ENCODE measurements around the gene COL3A1.

The COL3A1 gene

DNA sequence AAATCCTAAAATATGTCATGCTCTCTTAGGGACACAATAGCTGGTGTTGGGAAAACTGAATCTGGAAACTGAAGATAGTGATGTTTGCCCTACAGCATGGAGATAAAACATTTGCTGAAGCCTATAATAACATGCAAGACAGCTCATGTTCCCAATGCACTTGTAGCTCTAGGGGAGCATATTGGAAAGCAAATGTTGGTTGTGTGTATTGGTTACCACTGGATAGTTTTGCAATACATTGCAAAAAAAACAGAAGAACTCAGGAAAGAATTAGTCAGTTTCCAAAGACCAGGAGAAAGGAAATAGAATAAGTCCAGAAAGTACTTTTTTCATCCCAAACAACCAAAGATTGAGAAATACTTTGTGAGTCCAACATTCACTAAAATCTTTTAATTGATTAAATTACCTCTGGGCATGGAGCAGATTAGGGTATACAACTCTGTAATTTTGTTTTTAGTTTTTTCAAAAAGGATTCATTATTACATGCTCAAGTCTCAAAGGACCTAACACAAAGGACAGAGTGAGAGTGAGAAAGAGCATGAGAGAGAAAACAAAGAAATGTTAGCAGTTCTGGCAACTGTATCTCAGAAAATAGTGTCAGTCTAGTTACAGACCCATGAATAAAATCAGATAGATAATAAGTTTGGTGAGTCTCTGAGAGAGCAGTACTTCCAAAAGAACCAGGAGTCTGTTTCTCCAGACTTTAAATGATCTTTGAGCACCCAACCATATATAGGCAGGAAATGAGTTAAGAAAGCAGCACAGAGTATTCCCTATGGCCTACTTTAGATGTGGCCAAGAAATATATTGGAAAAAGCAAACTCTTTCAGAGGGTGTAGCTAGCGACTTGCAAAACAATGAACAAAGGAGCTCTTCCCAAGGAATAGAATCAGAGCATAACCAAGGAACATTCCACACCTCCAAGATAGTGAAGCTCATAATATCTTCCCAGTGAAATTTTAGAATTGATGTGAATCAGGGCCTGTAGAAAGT lies 36.6 kb upstream of the COL3A1 start:
- H3K79me2 ChIP-seq (ENCODE audit: insufficient read depth, low read length): no peaks in the 10 kb centered on the region
- no peaks in the 10 kb centered on the region for H3K9me3 ChIP-seq (ENCODE audit: insufficient read depth, low read depth, low read length)
- no peaks in the 10 kb centered on the region; the same call in 1 of the 2 replicates for H3F3A ChIP-seq (ENCODE audit: low read depth)
- no peak overlapping the region for H3K4me2 ChIP-seq (ENCODE audit: low read depth, low read length, poor library complexity, severe bottlenecking)
- H3K27me3 ChIP-seq (ENCODE audit: insufficient read depth, low read length, poor library complexity, severe bottlenecking): no peaks in the 10 kb centered on the region
- H3K9ac ChIP-seq (ENCODE audit: low read depth, low read length, poor library complexity, severe bottlenecking): no peak overlapping the region
- H3K9me2 ChIP-seq (replicated peaks; ENCODE audit: low read depth, low read length): no peaks in the 10 kb centered on the region
- peaks cover 4% of the 10 kb centered on the region for H3K4me1 ChIP-seq (ENCODE audit: insufficient read depth, low read length, poor library complexity, severe bottlenecking)
- no peak overlapping the region for H3K4me3 ChIP-seq (ENCODE audit: low read length, poor library complexity, severe bottlenecking)
- no peaks in the 10 kb centered on the region for H3K36me3 ChIP-seq (ENCODE audit: insufficient read depth, low read length)
- no peak overlapping the region for H2AFZ ChIP-seq (ENCODE audit: low read length)
- TF ChIP-seq EZH2phosphoT487 (IDR thresholded peaks at IDR 0.05; ENCODE audit: borderline replicate concordance) (no peak), CTCF (conservative IDR thresholded peaks at IDR 0.05; ENCODE audit: low read length) (no peak)
- H4K20me1 ChIP-seq (ENCODE audit: insufficient read depth, low read length, poor library complexity, severe bottlenecking): no peaks in the 10 kb centered on the region

DNA sequence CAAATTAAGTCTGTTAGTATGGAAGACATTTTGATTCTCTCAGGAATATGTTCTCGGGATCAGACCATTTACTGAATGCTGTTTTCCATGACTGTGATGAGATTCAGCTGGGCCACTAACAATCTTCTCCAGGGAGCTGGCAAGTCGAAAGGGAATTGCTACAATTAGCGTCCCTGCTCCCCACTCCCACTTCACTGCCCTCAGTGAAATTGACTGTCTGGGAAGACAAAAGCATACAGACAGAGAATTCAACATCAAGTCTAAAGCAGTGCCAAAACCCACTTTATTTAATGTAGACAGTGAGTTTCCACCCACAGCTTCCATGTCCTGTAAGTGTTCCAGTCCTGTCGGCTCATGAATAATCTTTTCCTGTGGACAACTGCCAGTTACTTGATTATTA lies 34.0 kb upstream of the COL3A1 start:
- Histone ChIP-seq H3K4me3 (ENCODE audit: low read length, poor library complexity, severe bottlenecking) (no peak overlapping the region), H3K9me3 (ENCODE audit: insufficient read depth, low read depth, low read length) (no peaks in the 10 kb centered on the region), H3K79me2 (ENCODE audit: insufficient read depth, low read length) (no peaks in the 10 kb centered on the region), H4K20me1 (ENCODE audit: insufficient read depth, low read length, poor library complexity, severe bottlenecking) (no peaks in the 10 kb centered on the region), H3K27me3 (ENCODE audit: insufficient read depth, low read length, poor library complexity, severe bottlenecking) (no peaks in the 10 kb centered on the region), H3K36me3 (ENCODE audit: insufficient read depth, low read length) (no peaks in the 10 kb centered on the region), H3K4me2 (ENCODE audit: low read depth, low read length, poor library complexity, severe bottlenecking) (no peak overlapping the region), H3K9ac (ENCODE audit: low read depth, low read length, poor library complexity, severe bottlenecking) (no peak overlapping the region), H3K9me2 (replicated peaks; ENCODE audit: low read depth, low read length) (no peaks in the 10 kb centered on the region), H2AFZ (ENCODE audit: low read length) (no peak overlapping the region), H3F3A (ENCODE audit: low read depth) (no peaks in the 10 kb centered on the region; the same call in 1 of the 2 replicates), H3K4me1 (ENCODE audit: insufficient read depth, low read length, poor library complexity, severe bottlenecking) (peaks cover 4% of the 10 kb centered on the region)
- no peak for TF ChIP-seq EZH2phosphoT487 (IDR thresholded peaks at IDR 0.05; ENCODE audit: borderline replicate concordance)
- TF ChIP-seq CTCF (conservative IDR thresholded peaks at IDR 0.05; ENCODE audit: low read length): no peak

- Histone ChIP-seq H3K79me2 (ENCODE audit: insufficient read depth, low read length) (no peaks in the 10 kb centered on the region), H3K9me3 (ENCODE audit: insufficient read depth, low read depth, low read length) (no peaks in the 10 kb centered on the region), H3K4me1 (ENCODE audit: insufficient read depth, low read length, poor library complexity, severe bottlenecking) (no peaks in the 10 kb centered on the region), H4K20me1 (ENCODE audit: insufficient read depth, low read length, poor library complexity, severe bottlenecking) (no peaks in the 10 kb centered on the region), H3K4me3 (ENCODE audit: low read length, poor library complexity, severe bottlenecking) (no peak overlapping the region), H3K4me2 (ENCODE audit: low read depth, low read length, poor library complexity, severe bottlenecking) (no peak overlapping the region), H3K9me2 (replicated peaks; ENCODE audit: low read depth, low read length) (no peaks in the 10 kb centered on the region), H2AFZ (ENCODE audit: low read length) (no peak overlapping the region), H3K36me3 (ENCODE audit: insufficient read depth, low read length) (no peaks in the 10 kb centered on the region), H3K9ac (ENCODE audit: low read depth, low read length, poor library complexity, severe bottlenecking) (no peak overlapping the region), H3F3A (ENCODE audit: low read depth) (no peaks in the 10 kb centered on the region), H3K27me3 (ENCODE audit: insufficient read depth, low read length, poor library complexity, severe bottlenecking) (no peaks in the 10 kb centered on the region)
- TF ChIP-seq CTCF (conservative IDR thresholded peaks at IDR 0.05; ENCODE audit: low read length) (no peak), EZH2phosphoT487 (IDR thresholded peaks at IDR 0.05; ENCODE audit: borderline replicate concordance) (no peak)
These were observed 29.7 kb upstream of the COL3A1 start for GRCh38 chr2:188944442-188944841.

Measured in Loucy (cell line).